Esophagus (tissue), 2 donors: ENCODE results near the gene ZNF417. TPM values are rescaled to one million over a fixed set of nuclear protein-coding genes. Genes with fewer than 3 reads are reported as not detected.
"Not testable (repeated sequence)": the region's sequence is repeated elsewhere in the genome, so short reads cannot be mapped to it uniquely, and the experiment has no call there.

Experiments used
- H3K27ac ChIP-seq, 2 donors: one replicate each; pipeline ENCODE4 v1.5.1; 2013; ENCODE audit warnings: low read depth in 2 of 2, mild to moderate bottlenecking in 2 of 2, inconsistent platforms in 1 of 2, low read length in 1 of 2, moderate library complexity in 1 of 2
- H3K27me3 ChIP-seq, 2 donors: one replicate each; pipeline ENCODE4 v1.6.1; 2013; ENCODE audit warnings: low read length in 2 of 2, control low read depth in 1 of 2, mild to moderate bottlenecking in 1 of 2; ENCODE audit not compliant: insufficient read depth in 2 of 2, control insufficient read depth in 1 of 2
- H3K36me3 ChIP-seq, 2 donors: one replicate each; pipeline ENCODE4 v1.6.1; 2013; ENCODE audit warnings: low read length in 1 of 2; ENCODE audit not compliant: control insufficient read depth in 2 of 2, insufficient read depth in 2 of 2
- H3K4me1 ChIP-seq, 2 donors: one replicate each; pipeline ENCODE4 v1.6.1; 2013; ENCODE audit warnings: low read length in 1 of 2; ENCODE audit not compliant: control insufficient read depth in 2 of 2, insufficient read depth in 2 of 2
- H3K4me3 ChIP-seq, 2 donors: one replicate each; pipeline ENCODE4 v1.5.1; 2013; ENCODE audit warnings: low read length in 2 of 2, mild to moderate bottlenecking in 2 of 2, low read depth in 1 of 2, moderate library complexity in 1 of 2
- H3K9me3 ChIP-seq, 2 donors: one replicate each; pipeline ENCODE4 v1.6.1; 2013; ENCODE audit warnings: mild to moderate bottlenecking in 2 of 2, low read depth in 1 of 2, low read length in 1 of 2, moderate library complexity in 1 of 2; ENCODE audit not compliant: control insufficient read depth in 2 of 2, insufficient read depth in 1 of 2
- WGBS, 2 donors: extraction: QIAGEN DNeasy Blood & Tissue Kit; methylation state at CpG; one replicate each; pipeline ENCODE4 v1.1.7; 2013; 5-methylcytosine and 5-hydroxymethylcytosine counted together
- polyA plus RNA-seq, 2 donors: library from polyadenylated mRNA; stranded (reverse); fragments of 200-250 nt; gene quantifications; one replicate each; pipeline ENCODE4 v1.2.3, GENCODE V29; 2013
- donor health status: healthy with polysubstance abuse.
- donor health status: Bipolar disorder and iron deficiency.

ZNF417 gene
- polyA plus RNA-seq, result 1 to 10 TPM; 1.7 to 2.4 TPM

- Histone ChIP-seq H3K27ac (peak within 1 kb of the TSS; percentile 40 to 76), H3K4me3 (peak within 1 kb of the TSS; percentile 82 to 97)
- not testable (repeated sequence) for H3K4me1 ChIP-seq, H3K9me3 ChIP-seq, H3K27me3 ChIP-seq, H3K36me3 ChIP-seq
- 1% methylated on average over 49 to 51 of the region's 51 CpGs for WGBS, 2 donors
These were observed at the start of gene ZNF417 for GRCh38 chr19:57916168-57916995. TSS of gene ZNF417 (minus strand) at chr19:57916592. CDS start at chr19:57916411, 181 bp downstream.

GRCh38 chr19:57964761-57965160, 48.4 kb upstream of the ZNF417 start:
- WGBS, 2 donors, result 92 to 93% methylated on average over 8 of the region's 8 CpGs
- H3K27me3 ChIP-seq, result no peaks in the 10 kb centered on the region
- H3K27ac ChIP-seq, result no peak overlapping the region
- peaks cover 10 to 22% of the 10 kb centered on the region in 2 donors for H3K9me3 ChIP-seq
- H3K4me3 ChIP-seq, result no peak overlapping the region
- no peaks in the 10 kb centered on the region for H3K4me1 ChIP-seq
- no peaks in the 10 kb centered on the region for H3K36me3 ChIP-seq

- Histone ChIP-seq H3K4me1 (no peaks in the 10 kb centered on the region), H3K36me3 (no peaks in the 10 kb centered on the region), H3K4me3 (no peak overlapping the region), H3K27ac (no peak overlapping the region), H3K9me3 (peaks cover 2 to 13% of the 10 kb centered on the region in 2 donors), H3K27me3 (no peaks in the 10 kb centered on the region)
- WGBS, 2 donors, result 83 to 85% methylated on average over 1 of the region's 1 CpG
These were observed 45.4 kb upstream of the ZNF417 start for GRCh38 chr19:57961785-57962184.

- H3K27me3 ChIP-seq, result peaks cover 0 to 2% of the 10 kb centered on the region in 2 donors
- H3K9me3 ChIP-seq, result peaks cover 14 to 29% of the 10 kb centered on the region in 2 donors
- WGBS, 2 donors, result 90 to 93% methylated on average over 4 of the region's 4 CpGs
These were observed 38.6 kb upstream of the ZNF417 start for GRCh38 chr19:57954996-57955395.

GRCh38 chr19:57949702-57950101, 33.3 kb upstream of the ZNF417 start:
- Histone ChIP-seq H3K4me1 (peaks cover 0 to 10% of the 10 kb centered on the region in 2 donors), H3K36me3 (peaks cover 0 to 2% of the 10 kb centered on the region in 2 donors), H3K27me3 (peaks cover 0 to 2% of the 10 kb centered on the region in 2 donors), H3K4me3 (no peak overlapping the region), H3K27ac (no peak overlapping the region), H3K9me3 (peaks cover 11 to 29% of the 10 kb centered on the region in 2 donors)
- 91 to 93% methylated on average over 12 of the region's 12 CpGs for WGBS, 2 donors

More at GRCh38 chr19:57954996-57955395, 38.6 kb upstream of the ZNF417 start:
- Histone ChIP-seq H3K36me3 (no peaks in the 10 kb centered on the region), H3K27ac (no peak overlapping the region), H3K4me1 (no peaks in the 10 kb centered on the region), H3K4me3 (no peak overlapping the region)

GRCh38 chr19:57949296-57949695, 32.9 kb upstream of the ZNF417 start:
- H3K4me3 ChIP-seq, result no peak overlapping the region
- H3K36me3 ChIP-seq, result peaks cover 0 to 2% of the 10 kb centered on the region in 2 donors
- H3K27me3 ChIP-seq, result no peaks in the 10 kb centered on the region
- peaks cover 11 to 31% of the 10 kb centered on the region in 2 donors for H3K9me3 ChIP-seq
- 93 to 95% methylated on average over 24 of the region's 24 CpGs for WGBS, 2 donors
- peaks cover 0 to 10% of the 10 kb centered on the region in 2 donors for H3K4me1 ChIP-seq
- no peak overlapping the region for H3K27ac ChIP-seq

GRCh38 chr19:57947419-57948134, 31.2 kb upstream of the ZNF417 start, which contains the start of gene ZNF256:
TSS of gene ZNF256 (minus strand) at chr19:57947706. CDS start at chr19:57947474, 232 bp downstream.
- Histone ChIP-seq H3K27me3 (no peaks in the 10 kb centered on the region), H3K36me3 (peaks cover 6 to 13% of the 10 kb centered on the region in 2 donors), H3K4me3 (peak within 1 kb of the TSS; percentile 78 to 81), H3K27ac (peak within 1 kb of the TSS; percentile 78 to 88), H3K9me3 (peaks cover 9 to 37% of the 10 kb centered on the region in 2 donors), H3K4me1 (peaks cover 0 to 10% of the 10 kb centered on the region in 2 donors)
- whole genome bisulfite sequencing, 2 donors, result 6 to 7% methylated on average over 52 to 54 of the region's 54 CpGs

GRCh38 chr19:57947088-57947418, 30.7 kb upstream of the ZNF417 start:
- Histone ChIP-seq H3K27ac (peak overlapping the region; percentile 78 to 88), H3K27me3 (no peaks in the 10 kb centered on the region), H3K36me3 (peaks cover 10 to 18% of the 10 kb centered on the region in 2 donors), H3K4me1 (peaks cover 0 to 10% of the 10 kb centered on the region in 2 donors), H3K4me3 (peak overlapping the region; percentile 78 to 81), H3K9me3 (peaks cover 15 to 42% of the 10 kb centered on the region in 2 donors)
- WGBS, 2 donors, result 1 to 2% methylated on average over 17 to 18 of the region's 18 CpGs

GRCh38 chr19:57946316-57946715, 29.9 kb upstream of the ZNF417 start:
- Histone ChIP-seq H3K36me3 (peaks cover 13 to 25% of the 10 kb centered on the region in 2 donors), H3K27me3 (no peaks in the 10 kb centered on the region), H3K9me3 (peaks cover 18 to 45% of the 10 kb centered on the region in 2 donors), H3K27ac (no peak overlapping the region), H3K4me3 (peak overlapping the region in 1 of 2 donors; percentile 81), H3K4me1 (peaks cover 0 to 10% of the 10 kb centered on the region in 2 donors)
- 65 to 72% methylated on average over 2 of the region's 2 CpGs for WGBS, 2 donors
